Mononuclear cell (primary cell): ENCODE data around the gene RSL24D1. TPM values are rescaled to one million over a fixed set of nuclear protein-coding genes. Genes with fewer than 3 reads are reported as not detected.
"Not testable (repeated sequence)": the region's sequence is repeated elsewhere in the genome, so short reads cannot be mapped to it uniquely, and the experiment has no call there.

ENCODE experiments used
- H3K27me3 ChIP-seq: 2 replicates; pipeline ENCODE4 v1.6.0; 2011; ENCODE audit warnings: low read length, control low read depth; ENCODE audit not compliant: insufficient read depth
- H3K4me1 ChIP-seq: 2 replicates; pipeline ENCODE4 v1.5.1; 2011; ENCODE audit warnings: mild to moderate bottlenecking, low read length, control low read depth; ENCODE audit not compliant: insufficient read depth
- H3K4me3 ChIP-seq: 2 replicates; pipeline ENCODE4 v1.5.1; 2011; ENCODE audit warnings: mild to moderate bottlenecking, low read length, moderate library complexity
- H3K9me3 ChIP-seq: 2 replicates; pipeline ENCODE4 v1.5.1; 2011; ENCODE audit warnings: low read depth, mild to moderate bottlenecking, control low read depth, low read length
- total RNA-seq: library from RNA; depleted of rRNA; stranded (reverse); fragments of >200 nt; gene quantifications from one replicate; pipeline ENCODE4 v1.2.3, GENCODE V29; 2012

The RSL24D1 gene
- total RNA-seq, 1 donor: 190 TPM

DNA sequence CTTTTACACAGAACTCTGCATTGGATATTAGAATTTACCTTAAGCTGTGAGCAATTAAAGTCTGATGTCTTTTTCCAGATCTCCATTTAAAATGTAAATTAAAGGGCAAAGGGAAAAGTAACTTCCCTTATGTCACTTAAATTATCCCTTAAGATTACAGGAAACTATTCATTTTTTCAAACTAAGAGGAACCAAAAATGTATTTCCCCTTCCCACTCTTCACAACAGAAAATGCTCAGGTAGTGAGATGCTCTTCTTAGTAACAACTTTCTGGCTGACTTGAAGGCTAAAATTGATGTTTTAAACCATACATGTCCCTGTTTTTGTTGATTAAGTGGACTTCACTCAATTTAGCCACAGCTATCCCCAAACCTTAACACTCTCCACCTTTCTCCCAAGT, 17.6 kb downstream of the RSL24D1 start:
- Histone ChIP-seq H3K9me3 (no peaks in the 10 kb centered on the region), H3K27me3 (no peaks in the 10 kb centered on the region), H3K4me3 (no peak overlapping the region), H3K4me1 (no peaks in the 10 kb centered on the region)

DNA sequence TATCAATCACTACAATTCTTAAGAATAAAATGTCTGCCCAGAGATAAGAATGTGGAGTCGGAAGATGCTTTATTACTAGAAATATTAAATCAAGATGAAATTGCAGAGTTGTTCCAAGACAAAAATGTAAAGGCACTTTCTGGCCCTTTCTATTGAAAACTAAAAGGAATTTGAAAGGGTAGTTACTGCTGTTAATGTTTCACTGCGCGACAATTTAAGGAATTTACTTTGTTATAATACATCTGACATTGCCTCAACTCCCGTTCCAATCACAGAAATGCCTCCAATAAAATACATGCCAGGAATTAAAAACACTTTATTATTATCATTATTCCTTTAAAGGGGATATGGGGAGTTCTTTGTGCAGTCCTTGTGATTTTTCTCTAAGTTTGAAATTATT, 26.4 kb downstream of the RSL24D1 start:
- Histone ChIP-seq H3K9me3 (no peaks in the 10 kb centered on the region), H3K27me3 (no peaks in the 10 kb centered on the region), H3K4me3 (no peak overlapping the region), H3K4me1 (no peaks in the 10 kb centered on the region)

- Histone ChIP-seq H3K4me3 (no peak overlapping the region), H3K9me3 (no peaks in the 10 kb centered on the region), H3K27me3 (no peaks in the 10 kb centered on the region), H3K4me1 (no peaks in the 10 kb centered on the region)
Measured at GRCh38 chr15:55168350-55168974, 28.3 kb downstream of the RSL24D1 start.

- no peak overlapping the region for H3K4me3 ChIP-seq
- H3K4me1 ChIP-seq: no peaks in the 10 kb centered on the region
- no peaks in the 10 kb centered on the region for H3K27me3 ChIP-seq
- H3K9me3 ChIP-seq: no peaks in the 10 kb centered on the region
Measured at GRCh38 chr15:55164284-55164683, 32.5 kb downstream of the RSL24D1 start.

DNA sequence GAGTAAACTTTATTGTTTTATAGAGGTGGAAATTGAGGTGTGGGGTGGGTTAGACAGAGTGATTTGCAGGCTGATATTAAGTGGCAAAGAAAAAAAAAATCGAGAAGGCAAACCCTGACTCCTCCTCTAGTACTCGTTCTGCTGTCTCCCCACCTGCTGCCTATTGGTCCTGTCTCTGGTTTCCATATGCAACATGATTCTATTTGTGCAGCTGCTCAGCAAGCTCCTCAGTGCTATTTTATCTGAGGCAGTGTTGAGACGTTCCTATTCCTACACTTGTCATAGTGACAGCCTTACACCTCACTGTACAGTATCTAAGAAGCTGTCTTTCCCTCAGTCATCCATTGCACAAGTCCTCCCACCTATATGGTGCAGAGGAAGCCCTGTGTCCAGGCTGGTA, 45.1 kb downstream of the RSL24D1 start:
- Histone ChIP-seq H3K4me1 (no peaks in the 10 kb centered on the region), H3K4me3 (no peak overlapping the region), H3K9me3 (no peaks in the 10 kb centered on the region)

DNA sequence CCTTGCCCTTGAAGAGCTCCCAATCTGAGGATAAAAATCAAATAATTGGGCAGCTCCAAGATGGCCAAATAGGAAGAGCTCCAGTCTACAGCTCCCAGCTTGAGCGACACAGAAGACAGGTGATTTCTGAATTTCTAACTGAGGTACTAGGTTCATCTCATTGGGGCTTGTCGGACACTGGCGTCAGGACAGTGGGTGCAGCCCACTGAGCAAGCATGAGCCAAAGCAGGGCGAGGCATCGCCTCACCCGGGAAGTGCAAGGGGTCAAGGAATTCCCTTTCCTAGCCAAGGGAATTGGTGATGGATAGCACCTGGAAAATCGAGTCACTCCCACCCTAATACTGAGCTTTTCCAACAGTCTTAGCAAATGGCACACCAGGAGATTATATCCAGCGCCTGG, 53.6 kb downstream of the RSL24D1 start:
- H3K4me1 ChIP-seq, H3K27me3 ChIP-seq, H3K4me3 ChIP-seq, H3K9me3 ChIP-seq: not testable (repeated sequence)

More for the DNA sequence above, 45.1 kb downstream of the RSL24D1 start:
- no peaks in the 10 kb centered on the region for H3K27me3 ChIP-seq

- peaks cover 27% of the 10 kb centered on the region for H3K9me3 ChIP-seq
- H3K27me3 ChIP-seq: no peaks in the 10 kb centered on the region
- no peak overlapping the region for H3K4me3 ChIP-seq
- no peaks in the 10 kb centered on the region for H3K4me1 ChIP-seq
Measured at GRCh38 chr15:55133972-55134371, 62.8 kb downstream of the RSL24D1 start.

DNA sequence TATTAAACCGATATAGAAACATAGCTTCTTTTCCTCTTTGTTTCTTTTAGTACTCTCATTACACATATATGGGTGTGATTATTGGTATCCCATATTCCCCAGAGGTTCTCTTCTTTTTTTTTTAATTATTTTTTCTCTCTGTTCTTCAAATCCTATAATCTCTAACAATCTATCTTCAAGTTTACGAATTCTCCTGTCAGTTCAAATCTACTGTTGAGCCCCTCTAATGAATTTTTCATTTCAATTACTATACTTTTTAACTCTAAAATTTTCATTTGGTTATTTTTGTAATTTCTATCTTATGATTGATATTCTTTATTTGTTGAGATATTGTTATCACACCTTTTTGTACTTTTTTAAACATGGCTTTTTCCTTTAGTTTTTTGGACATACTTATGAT, 64.1 kb downstream of the RSL24D1 start:
- Histone ChIP-seq H3K9me3 (peaks cover 27% of the 10 kb centered on the region), H3K4me1 (no peaks in the 10 kb centered on the region), H3K27me3 (no peaks in the 10 kb centered on the region), H3K4me3 (no peak overlapping the region)

Other genes starting within 250 kb of the RSL24D1 start
- gene RAB27A, start 92.9 kb upstream of the RSL24D1 start, total RNA-seq: 16.5 TPM
- 8.9 TPM for gene PIGBOS1, start 122.2 kb upstream of the RSL24D1 start, total RNA-seq
- 22.7 TPM for gene PIGB, start 122.3 kb upstream of the RSL24D1 start, total RNA-seq
- gene CCPG1, start 211.4 kb upstream of the RSL24D1 start, total RNA-seq: 34.3 TPM
- gene PIERCE2, start 211.6 kb upstream of the RSL24D1 start, total RNA-seq: 0.31 TPM